Measurements from ENCODE around the gene NTHL1.

GRCh38 chr16:2074071-2074470, 26.4 kb upstream of the NTHL1 start:
- no peak for TF ChIP-seq POLR2A (IDR thresholded peaks at IDR 0.05)
- no peak for TF ChIP-seq CTCF (IDR thresholded peaks at IDR 0.05)
